Measurements from ENCODE around the gene MAP3K15.

The MAP3K15 gene

GRCh38 chrX:19354625-19355024 is 160.7 kb downstream of the MAP3K15 start:
- no peak for DNase-seq (ENCODE audit: low read depth in 1 of 2, low spot score in 1 of 2)
- TF ChIP-seq, protein P1, sequence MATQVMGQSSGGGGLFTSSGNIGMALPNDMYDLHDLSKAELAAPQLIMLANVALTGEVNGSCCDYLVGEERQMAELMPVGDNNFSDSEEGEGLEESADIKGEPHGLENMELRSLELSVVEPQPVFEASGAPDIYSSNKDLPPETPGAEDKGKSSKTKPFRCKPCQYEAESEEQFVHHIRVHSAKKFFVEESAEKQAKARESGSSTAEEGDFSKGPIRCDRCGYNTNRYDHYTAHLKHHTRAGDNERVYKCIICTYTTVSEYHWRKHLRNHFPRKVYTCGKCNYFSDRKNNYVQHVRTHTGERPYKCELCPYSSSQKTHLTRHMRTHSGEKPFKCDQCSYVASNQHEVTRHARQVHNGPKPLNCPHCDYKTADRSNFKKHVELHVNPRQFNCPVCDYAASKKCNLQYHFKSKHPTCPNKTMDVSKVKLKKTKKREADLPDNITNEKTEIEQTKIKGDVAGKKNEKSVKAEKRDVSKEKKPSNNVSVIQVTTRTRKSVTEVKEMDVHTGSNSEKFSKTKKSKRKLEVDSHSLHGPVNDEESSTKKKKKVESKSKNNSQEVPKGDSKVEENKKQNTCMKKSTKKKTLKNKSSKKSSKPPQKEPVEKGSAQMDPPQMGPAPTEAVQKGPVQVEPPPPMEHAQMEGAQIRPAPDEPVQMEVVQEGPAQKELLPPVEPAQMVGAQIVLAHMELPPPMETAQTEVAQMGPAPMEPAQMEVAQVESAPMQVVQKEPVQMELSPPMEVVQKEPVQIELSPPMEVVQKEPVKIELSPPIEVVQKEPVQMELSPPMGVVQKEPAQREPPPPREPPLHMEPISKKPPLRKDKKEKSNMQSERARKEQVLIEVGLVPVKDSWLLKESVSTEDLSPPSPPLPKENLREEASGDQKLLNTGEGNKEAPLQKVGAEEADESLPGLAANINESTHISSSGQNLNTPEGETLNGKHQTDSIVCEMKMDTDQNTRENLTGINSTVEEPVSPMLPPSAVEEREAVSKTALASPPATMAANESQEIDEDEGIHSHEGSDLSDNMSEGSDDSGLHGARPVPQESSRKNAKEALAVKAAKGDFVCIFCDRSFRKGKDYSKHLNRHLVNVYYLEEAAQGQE (IDR thresholded peaks at IDR 0.05; ENCODE audit: insufficient replicate concordance, low read depth): no peak
- TF ChIP-seq GABPA (IDR thresholded peaks at IDR 0.05; ENCODE audit: low read depth): no peak
- no peak for TF ChIP-seq CTCF (IDR thresholded peaks at IDR 0.05; ENCODE audit: insufficient read depth, low read length)
- no peak for TF ChIP-seq SPI1 (IDR thresholded peaks at IDR 0.05; ENCODE audit: borderline replicate concordance, low read depth)
- no peak for TF ChIP-seq POLR2AphosphoS5 (IDR thresholded peaks at IDR 0.05; ENCODE audit: low read depth)
- Histone ChIP-seq H3K4me3 (replicated peaks; ENCODE audit: insufficient read depth, low read length) (no peak overlapping the region), H3K27ac (replicated peaks) (no peak overlapping the region), H3K27me3 (ENCODE audit: insufficient read depth, poor library complexity, severe bottlenecking) (no peaks in the 10 kb centered on the region)

- Histone ChIP-seq H3K4me3 (replicated peaks; ENCODE audit: insufficient read depth, low read length) (no peak overlapping the region), H3K27ac (replicated peaks) (peak overlapping the region; percentile 72), H3K27me3 (ENCODE audit: insufficient read depth, poor library complexity, severe bottlenecking) (no peaks in the 10 kb centered on the region)
- TF ChIP-seq POLR2AphosphoS5 (IDR thresholded peaks at IDR 0.05; ENCODE audit: low read depth): no peak
- TF ChIP-seq, protein P1 (IDR thresholded peaks at IDR 0.05; ENCODE audit: insufficient replicate concordance, low read depth): no peak
- TF ChIP-seq SPI1 (IDR thresholded peaks at IDR 0.05; ENCODE audit: borderline replicate concordance, low read depth): peak; percentile 49; the same call in 1 of the 2 replicates
- DNase-seq (ENCODE audit: low read depth in 1 of 2, low spot score in 1 of 2): peak in 1 of 2 experiments; percentile 60
Observed at GRCh38 chrX:19350941-19351384, 164.3 kb downstream of the MAP3K15 start.

DNA sequence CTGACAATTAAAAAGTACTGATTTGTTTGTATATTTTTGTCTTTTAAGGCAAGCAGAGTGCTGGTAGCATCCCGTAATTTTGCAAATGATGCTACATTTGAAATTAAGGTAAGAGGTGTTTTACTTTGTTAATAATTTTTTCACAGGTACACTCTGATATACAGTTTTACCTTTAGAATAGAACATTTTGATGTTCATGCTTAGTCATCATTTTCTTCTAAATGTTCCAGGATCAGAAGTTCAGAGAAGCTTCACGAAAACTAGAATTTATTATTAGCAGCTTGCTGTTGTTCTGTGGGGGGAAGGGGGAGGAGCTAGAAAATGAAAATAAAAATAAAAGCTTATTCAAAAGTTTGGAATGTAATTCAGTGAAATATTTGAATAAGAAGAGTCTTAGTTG is 166.0 kb downstream of the MAP3K15 start:
- no peaks in the 10 kb centered on the region for H3K27me3 ChIP-seq (ENCODE audit: insufficient read depth, poor library complexity, severe bottlenecking)
- no peak for TF ChIP-seq POLR2AphosphoS5 (IDR thresholded peaks at IDR 0.05; ENCODE audit: low read depth)
- TF ChIP-seq, protein P1 (IDR thresholded peaks at IDR 0.05; ENCODE audit: insufficient replicate concordance, low read depth): no peak
- TF ChIP-seq CTCF (IDR thresholded peaks at IDR 0.05; ENCODE audit: insufficient read depth, low read length): no peak
- TF ChIP-seq SPI1 (IDR thresholded peaks at IDR 0.05; ENCODE audit: borderline replicate concordance, low read depth): no peak
- TF ChIP-seq GABPA (IDR thresholded peaks at IDR 0.05; ENCODE audit: low read depth): no peak
- no peak overlapping the region for H3K4me3 ChIP-seq (replicated peaks; ENCODE audit: insufficient read depth, low read length)
- DNase-seq (ENCODE audit: low read depth in 1 of 2, low spot score in 1 of 2): no peak
- H3K27ac ChIP-seq (replicated peaks): 0 out of 2 replicates have a peak overlapping the region, but pooled peaks have one; percentile 3
